K562 (cell line): ENCODE results near the gene POLD1. TPM values are rescaled to one million over a fixed set of nuclear protein-coding genes. Genes with fewer than 3 reads are reported as not detected.

ENCODE experiments used
- CBX3 ChIP-seq, 2 experiments: IDR thresholded peaks; 1 replicate in 1 of 2; 2 replicates in 1 of 2; pipeline ENCODE4 v1.6.1; 2012; ENCODE audit warnings: inconsistent platforms in 2 of 2, low read length in 2 of 2, borderline replicate concordance in 1 of 2, control low read depth in 1 of 2
- E2F3 ChIP-seq: fragments of 250-450 bp; sonication (Bioruptor Pico); IDR thresholded peaks from 2 replicates; pipeline ENCODE4 v1.4.0; 2020; ENCODE audit warnings: mild to moderate bottlenecking
- HDAC2 ChIP-seq: fragments of 450-650 bp; IDR thresholded peaks from 2 replicates; pipeline ENCODE4 v1.6.1; 2016; ENCODE audit warnings: mild to moderate bottlenecking
- MGA ChIP-seq: fragments of 450-650 bp; IDR thresholded peaks from 2 replicates; pipeline ENCODE4 v1.6.1; 2016; ENCODE audit warnings: mild to moderate bottlenecking, moderate library complexity
- NONO ChIP-seq, 2 experiments: fragments of 200-400 bp in 1 of 2; fragments of 450-650 bp in 1 of 2; formaldehyde crosslinking in 1 of 2; IDR thresholded peaks; 2 replicates each; pipeline ENCODE4 v1.6.1; 2017; ENCODE audit warnings: low read depth in 2 of 2, mild to moderate bottlenecking in 2 of 2, moderate library complexity in 2 of 2, low read length in 1 of 2
- PCBP1 ChIP-seq: fragments of 200-400 bp; formaldehyde crosslinking; IDR thresholded peaks from 2 replicates; pipeline ENCODE4 v1.6.1; 2018; ENCODE audit warnings: mild to moderate bottlenecking, low read depth, low read length; ENCODE audit not compliant: poor library complexity, severe bottlenecking
- RBBP5 ChIP-seq: fragments of 200-600 bp; sonication (generic); IDR thresholded peaks from 2 replicates; pipeline ENCODE4 v1.6.1; 2012; ENCODE audit warnings: borderline replicate concordance, mild to moderate bottlenecking, low read length, control low read depth, inconsistent platforms; ENCODE audit not compliant: insufficient read depth, poor library complexity, severe bottlenecking
- SIX5 ChIP-seq, 2 experiments: IDR thresholded peaks; 2 replicates each; pipeline ENCODE4 v1.6.1; 2011; ENCODE audit warnings: low read length in 2 of 2, borderline replicate concordance in 1 of 2, low read depth in 1 of 2, mild to moderate bottlenecking in 1 of 2, moderate library complexity in 1 of 2; ENCODE audit not compliant: insufficient read depth in 1 of 2
- SMAD4 ChIP-seq: fragments of 250-450 bp; sonication (Bioruptor Pico); conservative IDR thresholded peaks from 2 replicates; pipeline ENCODE4 v1.8.0; 2021; ENCODE audit warnings: inconsistent platforms, mild to moderate bottlenecking, moderate library complexity
- ZNF740 ChIP-seq, 3 experiments: fragments of 200-800 bp in 1 of 3; sonication (Bioruptor generic) in 1 of 3; sonication (generic) in 1 of 3; formaldehyde crosslinking in 1 of 3; IDR thresholded peaks; 2 replicates each; pipeline versions ENCODE4 v1.6.1 to v1.8.0; 2016 to 2022; ENCODE audit warnings: mild to moderate bottlenecking in 2 of 3, missing compliant biosample characterization in 2 of 3, missing genetic modification characterization in 2 of 3, missing genetic modification reagents in 1 of 3
- polyA plus RNA-seq, 8 experiments: library from polyadenylated mRNA; depleted of rRNA in 4 of 8; stranded (reverse) in 5 of 8; unstranded in 3 of 8; fragments of >200 nt; fragmentation: Nextera tagmentation in 2 of 8; fragmentation: Illumina TruSeq in 1 of 8; extraction: Ambion mirVana in 2 of 8; extraction: Trizol in 1 of 8; gene quantifications; 2 replicates each; pipeline versions ENCODE4 v1.2.1 to v1.2.3, GENCODE V29; 2011 to 2014; ENCODE audit warnings: inconsistent platforms in 1 of 8, missing spikeins in 1 of 8
- total RNA-seq, 7 experiments: library from RNA; depleted of rRNA in 6 of 7; stranded (reverse); fragments of >200 nt in 6 of 7; fragmentation: Illumina TruSeq in 2 of 7; extraction: Trizol in 2 of 7; gene quantifications; 2 replicates each; pipeline versions ENCODE4 v1.2.1 to v1.2.3, GENCODE V29; 2011 to 2021; ENCODE audit warnings: low replicate concordance in 1 of 7
- TF ChIP-seq, protein P1 (sequence below): sonication (generic); formaldehyde crosslinking; IDR thresholded peaks from 2 replicates; pipeline ENCODE4 v1.9.0; 2022; ENCODE audit warnings: mild to moderate bottlenecking, missing genetic modification reagents

Gene POLD1
- total and polyA plus RNA-seq, 9 of the 15 experiments (the other 6 are each of a cell fraction or from before 2014, with no cell fraction given), result 1.3 to 312 (median 47.8) TPM

DNA sequence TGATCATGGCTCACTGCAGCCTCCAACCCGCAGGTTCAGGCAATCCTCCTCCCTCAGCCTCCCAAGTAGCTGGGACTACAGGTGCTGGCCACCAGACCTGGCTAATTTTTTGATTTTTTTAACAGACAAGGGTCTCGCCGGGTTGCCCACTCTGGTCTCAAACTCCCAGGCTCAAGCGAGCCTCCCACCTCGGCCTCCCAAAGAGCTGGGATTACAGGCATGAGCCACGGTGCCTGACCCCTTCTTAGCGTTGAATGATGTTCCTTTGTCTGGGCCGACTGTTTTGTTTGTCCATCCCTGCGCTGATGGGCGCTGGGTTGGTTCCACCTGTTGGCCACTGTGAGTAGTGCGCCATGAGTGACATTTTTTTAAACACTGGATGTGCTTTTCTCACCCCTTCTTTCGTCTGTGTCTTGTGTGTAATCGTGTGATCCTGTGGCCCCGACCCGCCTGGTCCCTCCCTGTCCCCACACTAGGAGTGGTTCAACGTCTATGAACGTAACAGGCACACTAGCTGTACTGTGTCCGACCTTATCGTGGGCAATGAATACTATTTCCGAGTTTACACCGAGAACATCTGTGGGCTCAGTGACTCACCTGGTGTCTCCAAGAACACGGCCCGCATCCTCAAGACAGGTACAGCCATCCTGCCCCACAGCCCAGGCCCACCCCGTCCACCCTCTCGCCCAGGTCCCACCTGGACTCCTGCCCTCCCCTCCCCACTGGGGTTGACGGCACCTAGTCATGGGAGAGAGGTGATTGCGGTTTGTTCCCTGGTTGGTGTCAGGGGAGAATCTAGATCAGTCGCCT is 77.1 kb downstream of the POLD1 start (continued):
- TF ChIP-seq ZNF740 (CRISPR knock-in tag; IDR thresholded peaks at IDR 0.05) (no peak), ZNF740 (tag; IDR thresholded peaks at IDR 0.05) (no peak), MGA (no peak), CBX3 (IDR thresholded peaks at IDR 0.05; ENCODE audit: borderline replicate concordance in 1 of 2, low read length in 2 of 2) (peak in 1 of 2 experiments; percentile 45; a peak in 1 of 3 replicates), PCBP1 (no peak), E2F3 (CRISPR knock-in tag) (no peak), SIX5 (IDR thresholded peaks at IDR 0.05; ENCODE audit: borderline replicate concordance in 1 of 2, insufficient read depth in 1 of 2, low read depth in 1 of 2, low read length in 2 of 2) (no peak), HDAC2 (no peak), NONO (IDR thresholded peaks at IDR 0.05; ENCODE audit: low read depth in 2 of 2, low read length in 1 of 2) (no peak), SMAD4 (CRISPR knock-in tag) (no peak), RBBP5 (no peak)
- TF ChIP-seq, protein P1, sequence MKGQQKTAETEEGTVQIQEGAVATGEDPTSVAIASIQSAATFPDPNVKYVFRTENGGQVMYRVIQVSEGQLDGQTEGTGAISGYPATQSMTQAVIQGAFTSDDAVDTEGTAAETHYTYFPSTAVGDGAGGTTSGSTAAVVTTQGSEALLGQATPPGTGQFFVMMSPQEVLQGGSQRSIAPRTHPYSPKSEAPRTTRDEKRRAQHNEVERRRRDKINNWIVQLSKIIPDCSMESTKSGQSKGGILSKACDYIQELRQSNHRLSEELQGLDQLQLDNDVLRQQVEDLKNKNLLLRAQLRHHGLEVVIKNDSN, result 0 out of 2 replicates have a peak, but pooled peaks have one; percentile 6
